GM12878 (cell line): ENCODE measurements around the gene PCDHGA8. TPM values are rescaled to one million over a fixed set of nuclear protein-coding genes. Genes with fewer than 3 reads are reported as not detected.

Source experiments
- ATAC-seq: fragments of 200-7000 bp; cut with Tn5 transposase; 3 replicates; pipeline ENCODE4 v1.9.1; 2020; ENCODE audit warnings: mild to moderate bottlenecking, moderate library complexity
- Bru-seq: library from RNA; stranded (reverse); fragments of 400-500 nt; gene quantifications from one replicate; lab custom pipeline; 2021; lab: Mats Ljungman, UMichigan
- BruChase-seq, 2 experiments: library from RNA; stranded (reverse); fragments of 400-500 nt; gene quantifications; one replicate each; lab custom pipeline; 2021; lab: Mats Ljungman, UMichigan
- BruUV-seq: library from RNA; stranded (reverse); fragments of 400-500 nt; replicated peaks from 2 replicates; lab custom pipeline; 2021; lab: Mats Ljungman, UMichigan
- CTCF ChIA-PET: fragments of 300-600 bp; sonication (Branson Sonifier 250); formaldehyde crosslinking; extraction: SDS; loops from one replicate; lab custom pipeline; 2021; ENCODE audit warnings: inconsistent platforms; lab: Yijun Ruan, JAX
- POLR2A ChIA-PET: fragments of 350-600 bp; formaldehyde crosslinking; extraction: SDS; loops from one replicate; lab custom pipeline; 2021; ENCODE audit warnings: inconsistent platforms; lab: Charles Lee
- RAD21 ChIA-PET: fragments of 300-600 bp; sonication (Branson Sonifier 250); formaldehyde crosslinking; loops from one replicate; lab custom pipeline; 2023; ENCODE audit warnings: antibody characterized with exemption; ENCODE audit not compliant: unreplicated experiment; lab: Charles Lee
- SMC1A ChIA-PET: fragments of 300-600 bp; sonication (Branson Sonifier 250); formaldehyde crosslinking; loops from one replicate; lab custom pipeline; 2023; ENCODE audit not compliant: unreplicated experiment, uncharacterized antibody; lab: Charles Lee
- DNase-seq: peaks from one replicate; pipeline ENCODE4 v3.0.0-alpha.2; 2011; ENCODE audit warnings: low read depth, low spot score
- FAIRE-seq: peaks from 3 replicates; lab custom pipeline; 2011; peaks lifted over from hg19 to GRCh38; lab: Jason Lieb, UNC
- H2AFZ ChIP-seq: 2 replicates; pipeline ENCODE4 v1.6.0; 2011; ENCODE audit warnings: low read depth, low read length, control low read depth; ENCODE audit not compliant: control insufficient read depth
- H3K27ac ChIP-seq: 2 replicates; pipeline ENCODE4 v1.5.1; 2011; ENCODE audit warnings: control low read depth; ENCODE audit not compliant: control insufficient read depth, insufficient read depth
- H3K27me3 ChIP-seq, 2 experiments: replicated peaks in 1 of 2; 2 replicates each; pipeline versions ENCODE4 v1.6.0 to v1.6.1; 2011; ENCODE audit warnings: low read length in 1 of 2; ENCODE audit not compliant: control insufficient read depth in 2 of 2, insufficient read depth in 2 of 2
- H3K36me3 ChIP-seq, 2 experiments: 2 replicates each; pipeline ENCODE4 v1.5.1; 2011; ENCODE audit warnings: low read length in 1 of 2; ENCODE audit not compliant: control insufficient read depth in 2 of 2, insufficient read depth in 2 of 2
- H3K4me1 ChIP-seq: 2 replicates; pipeline ENCODE4 v1.6.1; 2011; ENCODE audit warnings: mild to moderate bottlenecking, low read length, moderate library complexity, mixed read lengths; ENCODE audit not compliant: control insufficient read depth, insufficient read depth
- H3K4me2 ChIP-seq: 2 replicates; pipeline ENCODE4 v1.6.0; 2011; ENCODE audit warnings: control low read depth; ENCODE audit not compliant: control insufficient read depth, insufficient read depth
- H3K4me3 ChIP-seq: fragments of 200-600 bp; sonication (generic); 2 replicates; pipeline ENCODE4 v1.5.1; 2016
- H3K79me2 ChIP-seq: 2 replicates; pipeline ENCODE4 v1.6.0; 2011; ENCODE audit warnings: low read length; ENCODE audit not compliant: control insufficient read depth, insufficient read depth
- H3K9ac ChIP-seq: 2 replicates; pipeline ENCODE4 v1.8.0; 2011; ENCODE audit warnings: low read length, control low read depth, mixed read lengths; ENCODE audit not compliant: control insufficient read depth, insufficient read depth
- H3K9me3 ChIP-seq: replicated peaks from 3 replicates; pipeline ENCODE4 v1.5.1; 2011; ENCODE audit warnings: mild to moderate bottlenecking, low read length; ENCODE audit not compliant: control insufficient read depth, insufficient read depth
- H4K20me1 ChIP-seq: 2 replicates; pipeline ENCODE4 v1.6.0; 2011; ENCODE audit not compliant: control insufficient read depth, insufficient read depth
- CUX1 ChIP-seq: IDR thresholded peaks from 2 replicates; pipeline ENCODE4 v1.6.1; 2012; ENCODE audit warnings: improper control_type of control experiment, low read depth, low read length; ENCODE audit not compliant: insufficient replicate concordance
- POLR2AphosphoS2 ChIP-seq: IDR thresholded peaks from 2 replicates; pipeline ENCODE4 v1.6.1; 2011; ENCODE audit warnings: low read depth, mild to moderate bottlenecking, low read length, improper control_type of control experiment, moderate library complexity
- RB1 ChIP-seq: fragments of 450-650 bp; formaldehyde crosslinking; IDR thresholded peaks from 2 replicates; pipeline ENCODE4 v1.6.1; 2017; ENCODE audit warnings: mild to moderate bottlenecking, borderline replicate concordance
- ZNF207 ChIP-seq: fragments of 450-650 bp; IDR thresholded peaks from 2 replicates; pipeline ENCODE4 v1.6.1; 2014; ENCODE audit warnings: antibody characterized with exemption, mild to moderate bottlenecking, borderline replicate concordance
- ZNF384 ChIP-seq: IDR thresholded peaks from 2 replicates; pipeline ENCODE4 v1.6.1; 2012; ENCODE audit warnings: low read depth, mild to moderate bottlenecking, low read length, improper control_type of control experiment, borderline replicate concordance
- WGBS: methylation state at CpG from one replicate; pipeline ENCODE4 v1.1.6; 2016; ENCODE audit warnings: low lambda C conversion rate; ENCODE audit not compliant: insufficient replicate concordance, insufficient coverage; ENCODE audit errors: missing lambda C conversion rate; 5-methylcytosine and 5-hydroxymethylcytosine counted together
- in situ Hi-C: fragments of 300-500 bp; cut with MboI; formaldehyde crosslinking; loops from 9 replicates; pipeline ENCODE4 v1.14.3; 2018; ENCODE audit warnings: mixed read lengths
- intact Hi-C: fragments of 100-400 bp; cut with micrococcal nuclease; formaldehyde crosslinking; loops from one replicate; pipeline ENCODE4 v1.14.2; 2022; ENCODE audit not compliant: unreplicated experiment
- long read RNA-seq, 2 experiments: library from polyadenylated mRNA; unstranded; transcript quantifications; one replicate each; pipeline ENCODE4 v2.0.0, GENCODE V29; 2019 to 2020
- polyA minus RNA-seq, 3 experiments: library from RNA; depleted of rRNA, polyadenylated mRNA; stranded (reverse); fragments of >200 nt; gene quantifications; 2 replicates each; pipeline ENCODE4 v1.2.3, GENCODE V29; 2011
- polyA plus RNA-seq, 11 experiments: library from polyadenylated mRNA; depleted of rRNA in 4 of 11; unstranded in 6 of 11; stranded (reverse) in 5 of 11; fragments of >200 nt; fragmentation: Nextera tagmentation in 4 of 11; fragmentation: Illumina TruSeq in 1 of 11; extraction: Ambion mirVana in 4 of 11; extraction: Trizol in 1 of 11; gene quantifications; 1 replicate in 1 of 11; 2 replicates in 10 of 11; pipeline versions ENCODE4 v1.2.1 to v1.2.3, GENCODE V29; 2011 to 2016; ENCODE audit warnings: inconsistent platforms in 2 of 11, missing spikeins in 2 of 11, low read depth in 1 of 11
- total RNA-seq, 4 experiments: library from RNA; depleted of rRNA in 3 of 4; stranded (reverse); fragments of >200 nt in 3 of 4; fragmentation: Illumina TruSeq in 1 of 4; extraction: Trizol in 1 of 4; gene quantifications; 2 replicates each; pipeline versions ENCODE4 v1.2.1 to v1.2.3, GENCODE V29; 2013 to 2021

PCDHGA8 gene
- total RNA-seq (2013; cell fraction: nucleolus; rRNA removed): 1.8 and 2.0 TPM in 2 replicates
- not detected in 2 replicates for total RNA-seq (2014; rRNA removed)
- total RNA-seq (2014; rRNA removed; fragmentation: Illumina TruSeq; extraction: Trizol): 0.04 and 0.05 TPM in 2 replicates
- total RNA-seq (2021): not detected in 2 replicates
- polyA plus RNA-seq (2011; ENCODE audit: low read depth): not detected
- polyA plus RNA-seq (2011; rRNA removed): 0.01 TPM in 2 replicates
- polyA plus RNA-seq (2011; cell fraction: cytosol; rRNA removed): 0.01 TPM in 1 of 2 replicates, not detected in the other
- polyA plus RNA-seq (2011; cell fraction: nucleus; rRNA removed): 0.03 and 0.07 TPM in 2 replicates
- 0.07 TPM in 1 of 2 replicates, not detected in the other for polyA plus RNA-seq (2012)
- 0.05 TPM in 1 of 2 replicates, not detected in the other for polyA plus RNA-seq (2014; fragmentation: Illumina TruSeq; extraction: Trizol)
- polyA plus RNA-seq (2014; fragmentation: Nextera tagmentation; extraction: Ambion mirVana): not detected
- 0.05 TPM in 1 of 2 replicates, not detected in the other for polyA plus RNA-seq (2014; rRNA removed)
- polyA plus RNA-seq (2016; fragmentation: Nextera tagmentation; extraction: Ambion mirVana): not detected
- polyA minus RNA-seq (2011; rRNA and poly(A)+ RNA removed): 0.07 and 0.31 TPM in 2 replicates
- not detected in 2 replicates for polyA minus RNA-seq (2011; cell fraction: cytosol; rRNA and poly(A)+ RNA removed)
- 0.24 and 0.57 TPM in 2 replicates for polyA minus RNA-seq (2011; cell fraction: nucleus; rRNA and poly(A)+ RNA removed)
- Bru-seq, nascent RNA: percentile 31 among the genes with signal in this experiment
- percentile 30 among the genes with signal in this experiment for BruChase-seq, experiment 1, labeled RNA remaining after a 6-hour chase
- BruChase-seq, experiment 2, labeled RNA remaining after a 2-hour chase: percentile 19 among the genes with signal in this experiment
- long read RNA-seq, experiment 1: 0 reads
- long read RNA-seq, experiment 2: 0 reads

GRCh38 chr5:141392429-141393198 lies at the start of gene PCDHGA8:
TSS of gene PCDHGA8 (plus strand) at chr5:141392633. CDS start at chr5:141392814, 181 bp downstream.
- 83% methylated on average over 38 of the region's 38 CpGs for WGBS
- ATAC-seq: no peak
- DNase-seq: no peak
- Histone ChIP-seq H3K36me3 (no peaks in the 10 kb centered on the region), H2AFZ (no peak within 1 kb of the TSS), H3K27me3 (no peaks in the 10 kb centered on the region), H3K9me3 (peaks cover 5% of the 10 kb centered on the region; the same call in 2 of the 3 replicates), H3K4me1 (no peaks in the 10 kb centered on the region), H3K27ac (no peak within 1 kb of the TSS), H4K20me1 (no peaks in the 10 kb centered on the region), H3K4me2 (no peak within 1 kb of the TSS), H3K9ac (no peak within 1 kb of the TSS), H3K79me2 (no peaks in the 10 kb centered on the region), H3K4me3 (no peak within 1 kb of the TSS)
- no TSS peak for BruUV-seq
- in situ Hi-C loops (no loop called here), intact Hi-C loops (no loop called here)
- ChIA-PET POLR2A (no interaction called here), RAD21 (no interaction called here), CTCF (interaction anchor here (0.9 to 1.4 kb wide), 4 partner anchors 10 to 171 kb away, joined by 3 read pairs; partner anchors contain the start of genes PCDHGA10 and PCDHGA7), SMC1A (interaction anchor here (1.4 kb wide), 1 partner anchor 165 kb away, joined by 4 read pairs; no protein-coding TSS in a partner anchor)
- no peak for TF ChIP-seq CUX1
- no peak for TF ChIP-seq ZNF384
- TF ChIP-seq POLR2AphosphoS2: no peak
- no peak for TF ChIP-seq RB1
- TF ChIP-seq ZNF207: no peak
- no peak for FAIRE-seq
